HFFc6 (cell line): ENCODE data around the gene SCAPER. TPM values are rescaled to one million over a fixed set of nuclear protein-coding genes. Genes with fewer than 3 reads are reported as not detected.
"Not testable (repeated sequence)": the region's sequence is repeated elsewhere in the genome, so short reads cannot be mapped to it uniquely, and the experiment has no call there.

Source experiments
- DNase-seq: peaks from one replicate; pipeline ENCODE4 v3.0.0-alpha.2; 2018
- H3K27ac Mint-ChIP-seq: 2 replicates; pipeline ENCODE4 v1.8.0; 2020; ENCODE audit warnings: mild to moderate bottlenecking, mixed read lengths
- H3K27me3 Mint-ChIP-seq: 2 replicates; pipeline ENCODE4 v1.8.0; 2021; ENCODE audit warnings: mild to moderate bottlenecking, moderate library complexity, mixed read lengths; ENCODE audit not compliant: insufficient read depth
- H3K36me3 Mint-ChIP-seq: 2 replicates; pipeline ENCODE4 v1.8.0; 2021; ENCODE audit warnings: low read depth, mixed read lengths
- H3K4me1 Mint-ChIP-seq: 2 replicates; pipeline ENCODE4 v1.8.0; 2020; ENCODE audit warnings: low read depth, mixed read lengths
- H3K4me3 Mint-ChIP-seq: 2 replicates; pipeline ENCODE4 v1.8.0; 2020; ENCODE audit warnings: mild to moderate bottlenecking, moderate library complexity, mixed read lengths
- H3K9me3 Mint-ChIP-seq: 2 replicates; pipeline ENCODE4 v1.8.0; 2020; ENCODE audit warnings: mild to moderate bottlenecking, mixed read lengths
- CTCF ChIP-seq: fragments of 200-600 bp; sonication (generic); IDR thresholded peaks from 2 replicates; pipeline ENCODE4 v1.5.0; 2021; ENCODE audit warnings: antibody characterized with exemption, mild to moderate bottlenecking
- total RNA-seq, 6 experiments: library from RNA; stranded (reverse); fragmentation: NEBNext Ultra II Directional; extraction: Animal tissue kit (Norgen Biotek cat#: 25700); gene quantifications; 2 replicates in 1 of 6; 3 replicates in 5 of 6; pipeline ENCODE4 v1.2.3, GENCODE V29; 2021

The SCAPER gene
- total RNA-seq, 6 experiments from 2014 or later: 6.9 to 10.1 (median 8.1) TPM

GRCh38 chr15:76863693-76864092 lies 41.4 kb downstream of the SCAPER start:
- H3K4me3 Mint-ChIP-seq: no peak overlapping the region
- H3K9me3 Mint-ChIP-seq: no peaks in the 10 kb centered on the region
- TF ChIP-seq CTCF: no peak
- H3K27ac Mint-ChIP-seq: no peak overlapping the region
- H3K4me1 Mint-ChIP-seq: peaks cover 11% of the 10 kb centered on the region; the same call in 1 of the 2 replicates
- H3K36me3 Mint-ChIP-seq: no peaks in the 10 kb centered on the region
- no peaks in the 10 kb centered on the region; the same call in 1 of the 2 replicates for H3K27me3 Mint-ChIP-seq
- no peak for DNase-seq

- Mint-ChIP-seq H3K4me1 (peaks cover 11% of the 10 kb centered on the region; the same call in 1 of the 2 replicates), H3K27me3 (no peaks in the 10 kb centered on the region; the same call in 1 of the 2 replicates), H3K27ac (no peak overlapping the region), H3K36me3 (no peaks in the 10 kb centered on the region), H3K9me3 (no peaks in the 10 kb centered on the region), H3K4me3 (no peak overlapping the region)
- no peak for TF ChIP-seq CTCF
- no peak for DNase-seq
Observed at GRCh38 chr15:76863123-76863522, 42.0 kb downstream of the SCAPER start.

GRCh38 chr15:76861815-76862397 lies 43.2 kb downstream of the SCAPER start:
- Mint-ChIP-seq H3K9me3 (no peaks in the 10 kb centered on the region), H3K27me3 (no peaks in the 10 kb centered on the region; the same call in 1 of the 2 replicates), H3K27ac (no peak overlapping the region), H3K4me3 (no peak overlapping the region), H3K36me3 (no peaks in the 10 kb centered on the region), H3K4me1 (peaks cover 11% of the 10 kb centered on the region; the same call in 1 of the 2 replicates)
- DNase-seq: no peak
- no peak for TF ChIP-seq CTCF

GRCh38 chr15:76860201-76860600 lies 44.9 kb downstream of the SCAPER start:
- no peaks in the 10 kb centered on the region for H3K9me3 Mint-ChIP-seq
- H3K36me3 Mint-ChIP-seq: peaks cover 10% of the 10 kb centered on the region
- no peak for DNase-seq
- H3K4me1 Mint-ChIP-seq: 0 out of 2 replicates have a peak, but pooled peaks cover 5% of the 10 kb centered on the region
- no peak overlapping the region for H3K27ac Mint-ChIP-seq
- no peak overlapping the region for H3K4me3 Mint-ChIP-seq
- TF ChIP-seq CTCF: no peak
- peaks cover 2% of the 10 kb centered on the region; the same call in 1 of the 2 replicates for H3K27me3 Mint-ChIP-seq

- H3K4me3 Mint-ChIP-seq, H3K27ac Mint-ChIP-seq, H3K4me1 Mint-ChIP-seq, H3K27me3 Mint-ChIP-seq, DNase-seq: not testable (repeated sequence)
- Mint-ChIP-seq H3K9me3 (peaks cover 33% of the 10 kb centered on the region), H3K36me3 (peaks cover 55% of the 10 kb centered on the region)
Observed at GRCh38 chr15:76850367-76850766, 54.8 kb downstream of the SCAPER start.

GRCh38 chr15:76846782-76847181 lies 58.4 kb downstream of the SCAPER start:
- no peak for DNase-seq
- Mint-ChIP-seq H3K4me3 (no peak overlapping the region), H3K27me3 (no peaks in the 10 kb centered on the region; the same call in none of the 2 replicates), H3K9me3 (peaks cover 11% of the 10 kb centered on the region; the same call in 1 of the 2 replicates), H3K27ac (no peak overlapping the region), H3K36me3 (peaks cover 23% of the 10 kb centered on the region), H3K4me1 (peaks cover 10% of the 10 kb centered on the region)
- no peak for TF ChIP-seq CTCF
